Activated CD8-positive, alpha-beta T cell treated with anti-CD3 and anti-CD28 coated beads for 36 hours (primary cell): ENCODE data around the gene TUBB2B. TPM values are rescaled to one million over a fixed set of nuclear protein-coding genes. Genes with fewer than 3 reads are reported as not detected.

Experiments
- ATAC-seq: fragments of 200-7000 bp; cut with Tn5 transposase; one replicate; pipeline ENCODE4 v1.10.0; 2021; ENCODE audit warnings: mild to moderate bottlenecking, moderate library complexity
- CTCF ChIA-PET: fragments of 350-600 bp; sonication (Branson Sonifier 250); formaldehyde crosslinking; loops from one replicate; lab custom pipeline; 2021; ENCODE audit warnings: antibody characterized with exemption; lab: Charles Lee
- POLR2A ChIA-PET: fragments of 350-600 bp; sonication (Branson Sonifier 250); formaldehyde crosslinking; loops from one replicate; lab custom pipeline; 2021; ENCODE audit warnings: antibody characterized with exemption; lab: Charles Lee
- DNase-seq: peaks from one replicate; pipeline ENCODE4 v3.0.0-alpha.2; 2020
- H3K27ac Mint-ChIP-seq: one replicate; pipeline ENCODE4 v1.8.0; 2021; ENCODE audit warnings: mild to moderate bottlenecking, mixed read lengths
- H3K27me3 Mint-ChIP-seq: one replicate; pipeline ENCODE4 v1.8.0; 2021; ENCODE audit warnings: mixed read lengths
- H3K36me3 Mint-ChIP-seq: one replicate; pipeline ENCODE4 v1.8.0; 2021; ENCODE audit warnings: low read depth, mixed read lengths
- H3K4me1 Mint-ChIP-seq: one replicate; pipeline ENCODE4 v1.8.0; 2021; ENCODE audit warnings: low read depth, mixed read lengths
- H3K4me3 Mint-ChIP-seq: one replicate; pipeline ENCODE4 v1.8.0; 2021; ENCODE audit warnings: mild to moderate bottlenecking, moderate library complexity, mixed read lengths
- H3K9me3 Mint-ChIP-seq: one replicate; pipeline ENCODE4 v1.8.0; 2021; ENCODE audit warnings: mixed read lengths
- intact Hi-C: fragments of 100-400 bp; cut with micrococcal nuclease; formaldehyde crosslinking; loops from one replicate; pipeline ENCODE4 v1.10.0; 2022
- total RNA-seq, 2 experiments: library from RNA; stranded (reverse); gene quantifications; one replicate each; pipeline ENCODE4 v1.2.3, GENCODE V29; 2021
- TF ChIP-seq, protein P1 (sequence below): fragments of 200-600 bp; IDR thresholded peaks from one replicate; pipeline ENCODE4 v1.8.0; 2022; ENCODE audit warnings: antibody characterized with exemption, mild to moderate bottlenecking

Gene TUBB2B
- total RNA-seq, 2 experiments from 2014 or later, result 0.41 to 0.67 TPM

DNA sequence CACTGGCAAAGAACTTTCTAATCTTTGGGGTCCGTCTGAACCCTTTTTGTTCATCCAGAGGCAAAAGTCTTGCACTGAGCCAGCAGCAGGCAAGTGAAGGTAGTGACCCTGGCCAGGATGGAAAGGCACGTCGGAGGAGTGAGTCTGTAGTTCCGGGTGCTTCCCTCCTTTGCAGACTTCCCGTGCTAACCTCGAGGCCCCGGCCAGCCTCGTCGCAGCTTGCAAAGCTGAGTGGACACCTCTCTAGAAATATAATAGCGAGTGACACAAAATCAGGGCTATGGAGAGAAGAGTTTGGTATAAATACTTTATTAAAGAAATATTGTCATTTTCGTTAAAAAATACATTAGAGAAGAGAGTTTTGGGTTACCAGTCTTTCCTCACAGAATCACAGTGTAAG is 41.2 kb upstream of the TUBB2B start:
- ChIA-PET POLR2A (no interaction called here), CTCF (interaction anchor here (0.6 kb wide), 1 partner anchor 473 kb away, joined by 4 read pairs; no protein-coding TSS in a partner anchor)
- H3K27ac Mint-ChIP-seq, result no peak overlapping the region
- TF ChIP-seq, protein P1, sequence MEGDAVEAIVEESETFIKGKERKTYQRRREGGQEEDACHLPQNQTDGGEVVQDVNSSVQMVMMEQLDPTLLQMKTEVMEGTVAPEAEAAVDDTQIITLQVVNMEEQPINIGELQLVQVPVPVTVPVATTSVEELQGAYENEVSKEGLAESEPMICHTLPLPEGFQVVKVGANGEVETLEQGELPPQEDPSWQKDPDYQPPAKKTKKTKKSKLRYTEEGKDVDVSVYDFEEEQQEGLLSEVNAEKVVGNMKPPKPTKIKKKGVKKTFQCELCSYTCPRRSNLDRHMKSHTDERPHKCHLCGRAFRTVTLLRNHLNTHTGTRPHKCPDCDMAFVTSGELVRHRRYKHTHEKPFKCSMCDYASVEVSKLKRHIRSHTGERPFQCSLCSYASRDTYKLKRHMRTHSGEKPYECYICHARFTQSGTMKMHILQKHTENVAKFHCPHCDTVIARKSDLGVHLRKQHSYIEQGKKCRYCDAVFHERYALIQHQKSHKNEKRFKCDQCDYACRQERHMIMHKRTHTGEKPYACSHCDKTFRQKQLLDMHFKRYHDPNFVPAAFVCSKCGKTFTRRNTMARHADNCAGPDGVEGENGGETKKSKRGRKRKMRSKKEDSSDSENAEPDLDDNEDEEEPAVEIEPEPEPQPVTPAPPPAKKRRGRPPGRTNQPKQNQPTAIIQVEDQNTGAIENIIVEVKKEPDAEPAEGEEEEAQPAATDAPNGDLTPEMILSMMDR, result no peak
- H3K4me3 Mint-ChIP-seq, result no peak overlapping the region
- peaks cover 24% of the 10 kb centered on the region for H3K4me1 Mint-ChIP-seq
- DNase-seq (no peak), ATAC-seq (no peak)
- intact Hi-C loops, result no loop called here
- H3K36me3 Mint-ChIP-seq, result peaks cover 35% of the 10 kb centered on the region
- H3K27me3 Mint-ChIP-seq, result no peaks in the 10 kb centered on the region
- H3K9me3 Mint-ChIP-seq, result no peaks in the 10 kb centered on the region

DNA sequence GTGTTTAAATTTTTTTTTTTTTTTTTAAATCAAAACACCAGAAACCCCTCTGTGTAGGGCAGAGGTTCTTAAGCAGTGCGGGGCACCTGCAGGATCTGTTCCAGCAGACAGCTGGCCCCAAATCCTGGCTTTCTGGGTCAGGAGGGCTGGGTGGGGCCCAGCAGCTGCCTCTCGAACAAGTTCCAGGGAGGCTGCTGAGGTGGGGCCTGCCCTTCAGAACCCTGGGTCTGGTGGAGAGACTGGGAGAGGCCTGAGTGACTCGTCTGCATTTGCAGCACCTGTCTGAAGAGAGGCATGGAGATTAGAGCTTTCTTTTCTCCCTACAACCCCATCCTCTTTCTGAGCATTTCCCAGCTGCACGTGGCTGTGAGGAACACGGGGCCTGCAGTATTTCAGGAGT is 39.7 kb upstream of the TUBB2B start:
- H3K4me3 Mint-ChIP-seq, result no peak overlapping the region
- DNase-seq (no peak), ATAC-seq (no peak)
- peaks cover 30% of the 10 kb centered on the region for H3K4me1 Mint-ChIP-seq
- intact Hi-C loops, result no loop called here
- CTCF ChIA-PET, result interaction anchor here (1.2 kb wide), 1 partner anchor 16 kb away, joined by 6 read pairs; no protein-coding TSS in a partner anchor
- TF ChIP-seq, protein P1, result no peak
- no peak overlapping the region for H3K27ac Mint-ChIP-seq
- POLR2A ChIA-PET, result interaction anchor here (0.9 to 1.2 kb wide), 2 partner anchors 10 to 15 kb away, joined by 3 read pairs; no protein-coding TSS in a partner anchor
- peaks cover 45% of the 10 kb centered on the region for H3K36me3 Mint-ChIP-seq
- no peaks in the 10 kb centered on the region for H3K9me3 Mint-ChIP-seq
- H3K27me3 Mint-ChIP-seq, result no peaks in the 10 kb centered on the region

DNA sequence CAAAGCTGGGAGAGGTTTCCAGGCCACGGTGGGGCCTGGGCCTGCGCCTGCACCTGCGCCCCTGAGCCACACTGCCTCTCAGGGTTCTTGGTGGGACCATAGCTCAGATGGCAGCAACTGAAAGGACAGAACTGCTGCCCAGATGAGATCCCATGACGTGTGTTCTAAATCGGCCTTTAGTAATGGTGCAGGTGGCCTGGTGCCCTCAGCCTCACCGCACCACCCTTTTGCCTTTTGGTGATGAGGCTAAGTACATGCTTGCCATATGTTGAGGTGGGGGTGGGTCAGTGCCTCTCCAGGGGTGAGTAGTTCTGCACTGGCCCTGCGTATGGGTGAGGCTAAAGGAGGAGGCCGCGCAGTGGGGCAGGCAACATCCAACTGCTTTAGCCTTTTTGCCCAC is 38.7 kb upstream of the TUBB2B start:
- ATAC-seq, result no peak
- Mint-ChIP-seq H3K4me1 (peaks cover 40% of the 10 kb centered on the region), H3K9me3 (no peaks in the 10 kb centered on the region), H3K4me3 (no peak overlapping the region), H3K27ac (no peak overlapping the region), H3K27me3 (no peaks in the 10 kb centered on the region), H3K36me3 (peaks cover 45% of the 10 kb centered on the region)
- no peak for DNase-seq
- POLR2A ChIA-PET, result no interaction called here
- CTCF ChIA-PET, result interaction anchor here (0.8 to 5.3 kb wide), 2 partner anchors 14 to 15 kb away, joined by 3 to 29 read pairs; no protein-coding TSS in a partner anchor
- TF ChIP-seq, protein P1, result no peak
- intact Hi-C loops, result no loop called here

DNA sequence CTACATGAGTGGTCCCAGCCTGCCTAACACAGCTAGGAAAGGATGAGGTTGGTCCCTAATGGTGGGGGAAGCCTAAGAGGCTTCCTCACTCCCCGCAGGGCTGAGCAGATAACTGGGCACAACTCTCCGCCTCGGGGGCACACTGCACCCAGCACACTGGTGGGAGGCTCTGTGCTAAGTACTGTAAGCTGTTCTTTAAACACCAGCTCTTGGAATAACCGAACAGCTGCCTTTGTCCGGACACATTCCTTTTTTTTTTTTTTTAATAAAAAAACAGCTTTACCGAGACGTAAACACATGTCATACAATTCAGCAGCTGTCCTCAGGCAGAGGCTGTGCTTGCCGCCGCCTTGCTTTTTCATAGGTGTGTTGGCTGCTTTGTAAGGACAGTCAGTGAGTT is 38.2 kb upstream of the TUBB2B start:
- ChIA-PET CTCF (interaction anchor here (0.8 to 5.3 kb wide), 3 partner anchors 14 to 466 kb away, joined by 3 to 29 read pairs (median 5); no protein-coding TSS in a partner anchor), POLR2A (no interaction called here)
- DNase-seq, result no peak
- Mint-ChIP-seq H3K36me3 (peaks cover 48% of the 10 kb centered on the region), H3K27me3 (no peaks in the 10 kb centered on the region), H3K4me1 (peaks cover 45% of the 10 kb centered on the region), H3K4me3 (no peak overlapping the region), H3K9me3 (no peaks in the 10 kb centered on the region), H3K27ac (no peak overlapping the region)
- intact Hi-C loops, result no loop called here
- ATAC-seq, result no peak
- TF ChIP-seq, protein P1, result no peak

DNA sequence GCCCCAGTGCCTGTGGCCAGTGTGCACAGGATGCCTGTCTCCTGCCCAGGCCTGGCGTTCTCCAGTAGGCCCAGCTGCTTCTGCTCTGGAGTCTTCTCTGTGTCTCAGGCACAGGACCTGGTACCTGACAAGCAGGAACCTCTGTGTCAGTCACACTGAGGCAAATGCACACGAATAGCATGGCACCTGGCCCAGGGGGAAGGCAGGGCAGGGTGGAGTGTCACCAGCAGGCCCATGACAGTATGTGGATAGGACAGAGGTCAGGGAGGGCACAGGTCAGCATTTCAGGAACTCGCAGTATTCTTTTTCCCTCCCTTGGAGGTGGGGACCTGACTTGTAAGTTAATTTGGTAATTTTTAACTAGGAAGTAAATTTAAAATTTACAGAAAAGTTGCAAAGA is 36.9 kb upstream of the TUBB2B start:
- DNase-seq (no peak), ATAC-seq (no peak)
- Mint-ChIP-seq H3K36me3 (peaks cover 50% of the 10 kb centered on the region), H3K4me1 (peaks cover 46% of the 10 kb centered on the region), H3K4me3 (no peak overlapping the region), H3K27ac (no peak overlapping the region), H3K27me3 (no peaks in the 10 kb centered on the region), H3K9me3 (no peaks in the 10 kb centered on the region)
- TF ChIP-seq, protein P1, result no peak
- ChIA-PET CTCF (interaction anchor here (1.2 to 5.3 kb wide), 3 partner anchors 13 to 468 kb away, joined by 4 to 29 read pairs (median 5); no protein-coding TSS in a partner anchor), POLR2A (no interaction called here)
- intact Hi-C loops, result no loop called here
